ENCODE data around the gene RCBTB1. TPM values are rescaled to one million over a fixed set of nuclear protein-coding genes. Genes with fewer than 3 reads are reported as not detected.

RCBTB1 gene
- total and polyA plus RNA-seq, 2 donors (not counting 3 experiments of a cell fraction or from before 2014, with no cell fraction given), result 12.1 to 23.8 TPM

DNA sequence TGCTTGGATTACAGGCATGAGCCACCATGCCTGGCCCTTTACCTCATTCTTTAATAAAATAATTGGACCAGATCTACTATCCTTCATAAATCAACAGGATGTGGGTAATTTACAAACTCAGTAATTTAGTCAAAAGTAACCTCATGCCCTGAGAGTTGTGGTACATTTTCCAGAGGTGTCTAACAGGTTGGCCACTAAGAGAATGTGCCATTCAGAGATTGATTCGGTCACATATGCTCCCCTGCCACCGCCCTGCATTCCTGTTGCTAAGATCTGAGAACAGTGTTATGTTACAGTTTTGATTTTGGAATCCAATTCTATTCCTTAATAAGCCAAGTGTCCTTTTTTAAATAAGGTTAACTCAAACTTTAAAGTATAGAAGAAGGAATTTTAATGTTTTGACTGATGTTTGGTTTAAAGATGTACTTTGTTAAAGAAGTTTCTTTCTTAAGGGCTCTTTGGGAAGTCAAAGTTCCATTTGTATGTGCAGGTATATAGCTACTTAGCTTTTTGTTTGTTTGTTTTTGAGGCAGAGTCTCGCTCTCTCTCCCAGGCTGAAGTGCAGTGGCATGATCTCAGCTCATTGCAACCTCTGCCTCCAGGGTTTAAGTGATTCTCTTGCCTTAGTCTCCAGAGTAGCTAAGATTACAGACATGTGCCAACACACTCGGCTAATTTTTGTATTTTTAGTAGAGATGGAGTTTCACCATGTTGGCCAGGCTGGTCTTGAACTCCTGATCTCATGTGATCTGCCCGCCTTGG, 60.4 kb downstream of the RCBTB1 start:
- no peaks in the 10 kb centered on the region for H3K4me1 ChIP-seq (ENCODE audit: control insufficient read depth, extremely low read depth, insufficient read depth, low read length)
- no peak overlapping the region for H3K27ac ChIP-seq (ENCODE audit: insufficient read depth, low read depth, low read length)
- H3K36me3 ChIP-seq (ENCODE audit: control insufficient read depth in 2 of 2, extremely low read depth in 1 of 2, insufficient read depth in 2 of 2, low read length in 2 of 2), result peaks cover 0 to 1% of the 10 kb centered on the region in 2 experiments
- no peaks in the 10 kb centered on the region for H3K79me2 ChIP-seq (ENCODE audit: control insufficient read depth, insufficient read depth, low read length)
- dilution Hi-C loops (cut with MboI; ENCODE audit: extremely low pct_ligation_motif_present, low sequenced_read_pairs) (no loop called here), intact Hi-C loops (cut with micrococcal nuclease) (no loop called here)
- no peaks in the 10 kb centered on the region for H3K9me1 ChIP-seq (replicated peaks; ENCODE audit: control insufficient read depth, extremely low read depth, insufficient read depth, low read length)
- FAIRE-seq (peak; percentile 8), DNase-seq (ENCODE audit: low read depth, low spot score) (no peak)
- H3K4me2 ChIP-seq (ENCODE audit: insufficient read depth, low read length), result no peak overlapping the region
- no peaks in the 10 kb centered on the region for H4K20me1 ChIP-seq (replicated peaks; ENCODE audit: control insufficient read depth, extremely low read depth, insufficient read depth, low read length)
- POLR2A ChIA-PET, result interaction anchor here (0.6 kb wide), 1 partner anchor 150 kb away, joined by 4 read pairs; no protein-coding TSS in a partner anchor
- H3K9me3 ChIP-seq (replicated peaks; ENCODE audit: control insufficient read depth, insufficient read depth, low read length), result no peaks in the 10 kb centered on the region
- no peaks in the 10 kb centered on the region for H3K27me3 ChIP-seq (ENCODE audit: control insufficient read depth in 2 of 2, insufficient read depth in 2 of 2, low read length in 2 of 2)
- CTCF ChIA-PET, result interaction anchor here (0.8 kb wide), 2 partner anchors 18 to 76 kb away, joined by 3 read pairs; no protein-coding TSS in a partner anchor
- no peak overlapping the region for H3K9ac ChIP-seq (replicated peaks; ENCODE audit: extremely low read depth, insufficient read depth, low read length)
- TF ChIP-seq POLR2AphosphoS5 (IDR thresholded peaks at IDR 0.05; ENCODE audit: insufficient read depth, low read depth, low read length), result no peak
- TF ChIP-seq MYC (IDR thresholded peaks at IDR 0.05; ENCODE audit: low read depth, low read length), result no peak
- TF ChIP-seq, protein P1, sequence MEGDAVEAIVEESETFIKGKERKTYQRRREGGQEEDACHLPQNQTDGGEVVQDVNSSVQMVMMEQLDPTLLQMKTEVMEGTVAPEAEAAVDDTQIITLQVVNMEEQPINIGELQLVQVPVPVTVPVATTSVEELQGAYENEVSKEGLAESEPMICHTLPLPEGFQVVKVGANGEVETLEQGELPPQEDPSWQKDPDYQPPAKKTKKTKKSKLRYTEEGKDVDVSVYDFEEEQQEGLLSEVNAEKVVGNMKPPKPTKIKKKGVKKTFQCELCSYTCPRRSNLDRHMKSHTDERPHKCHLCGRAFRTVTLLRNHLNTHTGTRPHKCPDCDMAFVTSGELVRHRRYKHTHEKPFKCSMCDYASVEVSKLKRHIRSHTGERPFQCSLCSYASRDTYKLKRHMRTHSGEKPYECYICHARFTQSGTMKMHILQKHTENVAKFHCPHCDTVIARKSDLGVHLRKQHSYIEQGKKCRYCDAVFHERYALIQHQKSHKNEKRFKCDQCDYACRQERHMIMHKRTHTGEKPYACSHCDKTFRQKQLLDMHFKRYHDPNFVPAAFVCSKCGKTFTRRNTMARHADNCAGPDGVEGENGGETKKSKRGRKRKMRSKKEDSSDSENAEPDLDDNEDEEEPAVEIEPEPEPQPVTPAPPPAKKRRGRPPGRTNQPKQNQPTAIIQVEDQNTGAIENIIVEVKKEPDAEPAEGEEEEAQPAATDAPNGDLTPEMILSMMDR (IDR thresholded peaks at IDR 0.05; ENCODE audit: extremely low read depth in 1 of 2, insufficient read depth in 1 of 2, low read depth in 1 of 2, low read length in 2 of 2), result no peak
- no peak for TF ChIP-seq JUN (IDR thresholded peaks at IDR 0.05; ENCODE audit: borderline replicate concordance, insufficient read depth, insufficient read length, low read depth)
- no peak overlapping the region for H2AFZ ChIP-seq (ENCODE audit: low read depth, low read length)
- no peak overlapping the region for H3K4me3 ChIP-seq (replicated peaks in 1 of 3; ENCODE audit: insufficient read depth in 1 of 3, low read depth in 1 of 3, low read length in 3 of 3)
- BruUV-seq (replicated peaks), result no TSS peak

DNA sequence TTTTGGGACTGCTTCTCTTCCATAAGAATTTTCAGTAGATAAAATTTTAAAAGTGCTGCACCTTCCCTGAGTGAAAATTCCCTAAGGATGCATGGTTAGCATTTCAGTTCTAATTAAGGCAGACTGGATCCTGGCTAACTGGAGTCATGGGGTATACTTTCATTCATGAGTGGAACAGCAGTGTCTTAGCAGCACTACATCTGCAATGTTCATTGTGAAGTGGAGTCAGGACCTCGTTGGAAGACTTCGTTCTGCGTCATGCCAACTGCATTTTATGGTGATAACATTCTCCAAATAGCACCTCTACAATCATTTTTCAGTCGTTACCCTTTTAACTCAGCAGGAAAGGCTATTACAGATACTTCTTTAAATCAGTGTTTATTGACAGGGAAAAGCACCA, 64.1 kb downstream of the RCBTB1 start:
- H3K9me1 ChIP-seq (replicated peaks; ENCODE audit: control insufficient read depth, extremely low read depth, insufficient read depth, low read length), result no peaks in the 10 kb centered on the region
- no peak overlapping the region for H3K9ac ChIP-seq (replicated peaks; ENCODE audit: extremely low read depth, insufficient read depth, low read length)
- FAIRE-seq, result no peak
- TF ChIP-seq POLR2AphosphoS5 (IDR thresholded peaks at IDR 0.05; ENCODE audit: insufficient read depth, low read depth, low read length) (no peak), EZH2 (IDR thresholded peaks at IDR 0.05; ENCODE audit: borderline replicate concordance, low read depth, low read length, severe bottlenecking) (no peak), FOS (IDR thresholded peaks at IDR 0.05; ENCODE audit: borderline replicate concordance, insufficient read depth, low read length) (no peak), GATA2 (IDR thresholded peaks at IDR 0.05; ENCODE audit: insufficient read depth, insufficient read length, low read depth, low read length) (no peak), JUN (IDR thresholded peaks at IDR 0.05; ENCODE audit: borderline replicate concordance, insufficient read depth, insufficient read length, low read depth) (no peak), POLR2A (IDR thresholded peaks at IDR 0.05; ENCODE audit: low read depth, low read length) (no peak)
- TF ChIP-seq, protein P1 (IDR thresholded peaks at IDR 0.05; ENCODE audit: extremely low read depth in 1 of 2, insufficient read depth in 1 of 2, low read depth in 1 of 2, low read length in 2 of 2), result no peak
- no peaks in the 10 kb centered on the region for H3K9me3 ChIP-seq (replicated peaks; ENCODE audit: control insufficient read depth, insufficient read depth, low read length)
- ChIA-PET POLR2A (no interaction called here), CTCF (no interaction called here)
- H3K27me3 ChIP-seq (ENCODE audit: control insufficient read depth in 2 of 2, insufficient read depth in 2 of 2, low read length in 2 of 2), result no peaks in the 10 kb centered on the region
- intact Hi-C loops (cut with micrococcal nuclease), result no loop called here
- dilution Hi-C loops (cut with MboI; ENCODE audit: extremely low pct_ligation_motif_present, low sequenced_read_pairs), result no loop called here
- H4K20me1 ChIP-seq (replicated peaks; ENCODE audit: control insufficient read depth, extremely low read depth, insufficient read depth, low read length), result no peaks in the 10 kb centered on the region
- no peaks in the 10 kb centered on the region for H3K4me1 ChIP-seq (ENCODE audit: control insufficient read depth, extremely low read depth, insufficient read depth, low read length)
- no TSS peak for BruUV-seq (replicated peaks)
- no peaks in the 10 kb centered on the region for H3K79me2 ChIP-seq (ENCODE audit: control insufficient read depth, insufficient read depth, low read length)
- H2AFZ ChIP-seq (ENCODE audit: low read depth, low read length), result no peak overlapping the region
- H3K27ac ChIP-seq (ENCODE audit: insufficient read depth, low read depth, low read length), result no peak overlapping the region
- H3K4me3 ChIP-seq (replicated peaks in 1 of 3; ENCODE audit: insufficient read depth in 1 of 3, low read depth in 1 of 3, low read length in 3 of 3), result no peak overlapping the region
- no peaks in the 10 kb centered on the region for H3K36me3 ChIP-seq (ENCODE audit: control insufficient read depth in 2 of 2, extremely low read depth in 1 of 2, insufficient read depth in 2 of 2, low read length in 2 of 2)
- no peak for DNase-seq (ENCODE audit: low read depth, low spot score)
- no peak overlapping the region for H3K4me2 ChIP-seq (ENCODE audit: insufficient read depth, low read length)
